ENCODE measurements around the gene DNAJB14.

DNA sequence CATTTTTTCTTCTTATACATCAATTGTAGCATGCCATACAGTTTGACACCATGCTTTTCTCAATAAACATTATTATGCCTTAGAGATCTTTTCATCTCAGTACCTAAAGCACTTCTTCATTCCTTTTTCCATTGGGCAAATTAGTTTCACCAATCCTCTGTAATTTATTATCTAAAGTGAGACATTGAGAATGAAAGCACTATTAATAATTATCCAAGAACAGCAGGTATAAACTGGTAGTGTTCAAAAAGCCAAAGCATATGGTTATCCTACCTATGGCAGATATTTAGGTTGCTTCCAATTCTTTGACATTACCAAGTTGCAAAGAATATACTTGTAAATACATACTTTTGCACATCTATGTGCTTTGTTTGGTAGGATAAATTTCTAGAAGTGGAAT, 67.8 kb downstream of the DNAJB14 start:
- no peak for TF ChIP-seq SIN3A (IDR thresholded peaks at IDR 0.05; ENCODE audit: low read depth)
- no peak for TF ChIP-seq ZNF274 (IDR thresholded peaks at IDR 0.05; ENCODE audit: low read depth, low read length)
- no peak for TF ChIP-seq EGR1 (IDR thresholded peaks at IDR 0.05; ENCODE audit: low read depth)
- TF ChIP-seq, protein P1, sequence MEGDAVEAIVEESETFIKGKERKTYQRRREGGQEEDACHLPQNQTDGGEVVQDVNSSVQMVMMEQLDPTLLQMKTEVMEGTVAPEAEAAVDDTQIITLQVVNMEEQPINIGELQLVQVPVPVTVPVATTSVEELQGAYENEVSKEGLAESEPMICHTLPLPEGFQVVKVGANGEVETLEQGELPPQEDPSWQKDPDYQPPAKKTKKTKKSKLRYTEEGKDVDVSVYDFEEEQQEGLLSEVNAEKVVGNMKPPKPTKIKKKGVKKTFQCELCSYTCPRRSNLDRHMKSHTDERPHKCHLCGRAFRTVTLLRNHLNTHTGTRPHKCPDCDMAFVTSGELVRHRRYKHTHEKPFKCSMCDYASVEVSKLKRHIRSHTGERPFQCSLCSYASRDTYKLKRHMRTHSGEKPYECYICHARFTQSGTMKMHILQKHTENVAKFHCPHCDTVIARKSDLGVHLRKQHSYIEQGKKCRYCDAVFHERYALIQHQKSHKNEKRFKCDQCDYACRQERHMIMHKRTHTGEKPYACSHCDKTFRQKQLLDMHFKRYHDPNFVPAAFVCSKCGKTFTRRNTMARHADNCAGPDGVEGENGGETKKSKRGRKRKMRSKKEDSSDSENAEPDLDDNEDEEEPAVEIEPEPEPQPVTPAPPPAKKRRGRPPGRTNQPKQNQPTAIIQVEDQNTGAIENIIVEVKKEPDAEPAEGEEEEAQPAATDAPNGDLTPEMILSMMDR (IDR thresholded peaks at IDR 0.05 in 2 of 3, conservative IDR thresholded peaks at IDR 0.05 in 1 of 3; ENCODE audit: borderline replicate concordance in 1 of 3, insufficient read depth in 1 of 3, low read depth in 2 of 3, low read length in 2 of 3) = no peak
- TF ChIP-seq, protein P2, sequence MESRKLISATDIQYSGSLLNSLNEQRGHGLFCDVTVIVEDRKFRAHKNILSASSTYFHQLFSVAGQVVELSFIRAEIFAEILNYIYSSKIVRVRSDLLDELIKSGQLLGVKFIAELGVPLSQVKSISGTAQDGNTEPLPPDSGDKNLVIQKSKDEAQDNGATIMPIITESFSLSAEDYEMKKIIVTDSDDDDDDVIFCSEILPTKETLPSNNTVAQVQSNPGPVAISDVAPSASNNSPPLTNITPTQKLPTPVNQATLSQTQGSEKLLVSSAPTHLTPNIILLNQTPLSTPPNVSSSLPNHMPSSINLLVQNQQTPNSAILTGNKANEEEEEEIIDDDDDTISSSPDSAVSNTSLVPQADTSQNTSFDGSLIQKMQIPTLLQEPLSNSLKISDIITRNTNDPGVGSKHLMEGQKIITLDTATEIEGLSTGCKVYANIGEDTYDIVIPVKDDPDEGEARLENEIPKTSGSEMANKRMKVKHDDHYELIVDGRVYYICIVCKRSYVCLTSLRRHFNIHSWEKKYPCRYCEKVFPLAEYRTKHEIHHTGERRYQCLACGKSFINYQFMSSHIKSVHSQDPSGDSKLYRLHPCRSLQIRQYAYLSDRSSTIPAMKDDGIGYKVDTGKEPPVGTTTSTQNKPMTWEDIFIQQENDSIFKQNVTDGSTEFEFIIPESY (IDR thresholded peaks at IDR 0.05; ENCODE audit: extremely low read depth, insufficient replicate concordance, low read length) = no peak
- TF ChIP-seq JUND (IDR thresholded peaks at IDR 0.05) = no peak
- no peak for TF ChIP-seq EZH2phosphoT487 (IDR thresholded peaks at IDR 0.05; ENCODE audit: borderline replicate concordance)
- TF ChIP-seq POLR2A (IDR thresholded peaks at IDR 0.05; ENCODE audit: borderline replicate concordance, extremely low read depth, insufficient read depth, insufficient read length) = no peak
- TF ChIP-seq SP1 (IDR thresholded peaks at IDR 0.05; ENCODE audit: low read depth) = no peak
- TF ChIP-seq YY1 (IDR thresholded peaks at IDR 0.05; ENCODE audit: extremely low read depth, insufficient replicate concordance, low read depth, low read length) = no peak
- no peak for TF ChIP-seq EZH2 (IDR thresholded peaks at IDR 0.05)
- no peak for TF ChIP-seq FOSL1 (IDR thresholded peaks at IDR 0.05; ENCODE audit: low read depth)
- TF ChIP-seq, protein P3, sequence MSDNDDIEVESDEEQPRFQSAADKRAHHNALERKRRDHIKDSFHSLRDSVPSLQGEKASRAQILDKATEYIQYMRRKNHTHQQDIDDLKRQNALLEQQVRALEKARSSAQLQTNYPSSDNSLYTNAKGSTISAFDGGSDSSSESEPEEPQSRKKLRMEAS (IDR thresholded peaks at IDR 0.05) = no peak
- TF ChIP-seq, protein P4, sequence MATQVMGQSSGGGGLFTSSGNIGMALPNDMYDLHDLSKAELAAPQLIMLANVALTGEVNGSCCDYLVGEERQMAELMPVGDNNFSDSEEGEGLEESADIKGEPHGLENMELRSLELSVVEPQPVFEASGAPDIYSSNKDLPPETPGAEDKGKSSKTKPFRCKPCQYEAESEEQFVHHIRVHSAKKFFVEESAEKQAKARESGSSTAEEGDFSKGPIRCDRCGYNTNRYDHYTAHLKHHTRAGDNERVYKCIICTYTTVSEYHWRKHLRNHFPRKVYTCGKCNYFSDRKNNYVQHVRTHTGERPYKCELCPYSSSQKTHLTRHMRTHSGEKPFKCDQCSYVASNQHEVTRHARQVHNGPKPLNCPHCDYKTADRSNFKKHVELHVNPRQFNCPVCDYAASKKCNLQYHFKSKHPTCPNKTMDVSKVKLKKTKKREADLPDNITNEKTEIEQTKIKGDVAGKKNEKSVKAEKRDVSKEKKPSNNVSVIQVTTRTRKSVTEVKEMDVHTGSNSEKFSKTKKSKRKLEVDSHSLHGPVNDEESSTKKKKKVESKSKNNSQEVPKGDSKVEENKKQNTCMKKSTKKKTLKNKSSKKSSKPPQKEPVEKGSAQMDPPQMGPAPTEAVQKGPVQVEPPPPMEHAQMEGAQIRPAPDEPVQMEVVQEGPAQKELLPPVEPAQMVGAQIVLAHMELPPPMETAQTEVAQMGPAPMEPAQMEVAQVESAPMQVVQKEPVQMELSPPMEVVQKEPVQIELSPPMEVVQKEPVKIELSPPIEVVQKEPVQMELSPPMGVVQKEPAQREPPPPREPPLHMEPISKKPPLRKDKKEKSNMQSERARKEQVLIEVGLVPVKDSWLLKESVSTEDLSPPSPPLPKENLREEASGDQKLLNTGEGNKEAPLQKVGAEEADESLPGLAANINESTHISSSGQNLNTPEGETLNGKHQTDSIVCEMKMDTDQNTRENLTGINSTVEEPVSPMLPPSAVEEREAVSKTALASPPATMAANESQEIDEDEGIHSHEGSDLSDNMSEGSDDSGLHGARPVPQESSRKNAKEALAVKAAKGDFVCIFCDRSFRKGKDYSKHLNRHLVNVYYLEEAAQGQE (IDR thresholded peaks at IDR 0.05; ENCODE audit: low read depth) = no peak

Measured in HCT116 (cell line).